Neutrophil (primary cell): ENCODE data around the gene PLAU.

Experiments used
- H3K27ac ChIP-seq: fragments of 200-600 bp; sonication (generic); 2 replicates; pipeline ENCODE4 v1.5.1; 2016; ENCODE audit warnings: mild to moderate bottlenecking, moderate library complexity
- H3K27me3 ChIP-seq: fragments of 200-600 bp; sonication (generic); 2 replicates; pipeline ENCODE4 v1.6.0; 2016; ENCODE audit warnings: mild to moderate bottlenecking
- H3K36me3 ChIP-seq: fragments of 200-600 bp; sonication (generic); 2 replicates; pipeline ENCODE4 v1.5.1; 2017
- H3K4me1 ChIP-seq, 2 experiments: fragments of 200-600 bp in 1 of 2; sonication (generic) in 1 of 2; 1 replicate in 1 of 2; 2 replicates in 1 of 2; pipeline versions ENCODE4 v1.5.1 to v1.6.1; 2013 to 2016; ENCODE audit warnings: low read depth in 1 of 2, low read length in 1 of 2, mild to moderate bottlenecking in 1 of 2, moderate library complexity in 1 of 2; ENCODE audit not compliant: control insufficient read depth in 1 of 2, insufficient read depth in 1 of 2
- H3K4me3 ChIP-seq, 2 experiments: fragments of 200-600 bp in 1 of 2; sonication (generic) in 1 of 2; 1 replicate in 1 of 2; 2 replicates in 1 of 2; pipeline ENCODE4 v1.5.1; 2013 to 2016; ENCODE audit warnings: low read depth in 1 of 2, low read length in 1 of 2, mild to moderate bottlenecking in 1 of 2, moderate library complexity in 1 of 2
- H3K9me3 ChIP-seq: fragments of 200-600 bp; sonication (generic); 2 replicates; pipeline ENCODE4 v1.5.1; 2016
- CTCF ChIP-seq: fragments of 200-600 bp; sonication (generic); IDR thresholded peaks from 2 replicates; pipeline ENCODE4 v1.5.1; 2016; ENCODE audit warnings: antibody characterized with exemption

The PLAU gene

DNA sequence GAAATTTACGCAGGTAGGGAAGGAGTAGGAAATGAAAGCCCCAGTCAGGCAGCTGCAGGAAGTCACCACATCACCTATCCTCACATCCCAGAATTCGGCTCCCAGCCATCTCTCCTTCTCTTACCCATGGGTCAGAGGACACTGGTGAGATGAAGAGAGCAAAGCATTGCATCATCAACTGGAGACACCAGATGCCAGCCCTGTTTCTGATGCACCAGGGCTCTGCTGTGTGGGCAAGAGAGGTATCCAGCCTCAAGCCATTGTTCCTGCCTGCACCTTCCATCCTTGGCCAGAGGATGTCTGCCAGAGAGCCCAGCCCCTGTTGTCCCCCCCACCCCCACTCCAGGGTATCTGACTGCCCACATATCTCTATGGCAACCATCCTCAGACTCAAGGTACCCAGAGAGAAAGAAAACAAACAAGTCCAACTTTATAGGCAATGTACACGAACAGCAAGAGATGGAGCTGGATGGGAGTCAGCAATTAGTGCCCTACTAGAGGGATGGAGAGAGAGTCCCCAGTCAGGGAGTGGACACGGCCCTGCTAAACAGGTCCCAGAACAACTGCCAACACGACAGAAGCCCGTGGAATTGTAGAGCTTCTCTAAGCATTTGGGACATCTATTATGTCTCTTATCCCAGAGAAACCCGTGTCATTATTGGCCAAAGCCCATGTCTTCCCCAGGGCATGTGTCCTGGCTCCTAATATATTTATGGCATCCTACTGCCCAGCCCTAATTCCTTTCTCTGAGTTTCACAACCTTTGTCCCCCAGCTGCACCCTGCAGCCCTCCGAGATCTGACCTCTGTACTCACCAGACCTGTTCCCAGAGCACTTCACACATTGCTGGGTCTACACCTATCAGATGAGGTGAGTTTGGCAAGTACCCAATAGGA lies 39.4 kb upstream of the PLAU start:
- peak overlapping the region; percentile 99 for H3K27ac ChIP-seq
- peaks cover 76 to 81% of the 10 kb centered on the region in 2 experiments for H3K4me1 ChIP-seq

GRCh38 chr10:73872190-73872710 lies 38.7 kb upstream of the PLAU start:
- H3K36me3 ChIP-seq, result peaks cover 47% of the 10 kb centered on the region
- H3K4me3 ChIP-seq, result peak overlapping the region; percentile 75 to 83

More for the DNA sequence above, 39.4 kb upstream of the PLAU start:
- H3K27me3 ChIP-seq, result no peaks in the 10 kb centered on the region
- H3K9me3 ChIP-seq, result no peaks in the 10 kb centered on the region
- H3K36me3 ChIP-seq, result peaks cover 47% of the 10 kb centered on the region
- peak overlapping the region; percentile 3 to 75 for H3K4me3 ChIP-seq
- TF ChIP-seq CTCF, result no peak

DNA sequence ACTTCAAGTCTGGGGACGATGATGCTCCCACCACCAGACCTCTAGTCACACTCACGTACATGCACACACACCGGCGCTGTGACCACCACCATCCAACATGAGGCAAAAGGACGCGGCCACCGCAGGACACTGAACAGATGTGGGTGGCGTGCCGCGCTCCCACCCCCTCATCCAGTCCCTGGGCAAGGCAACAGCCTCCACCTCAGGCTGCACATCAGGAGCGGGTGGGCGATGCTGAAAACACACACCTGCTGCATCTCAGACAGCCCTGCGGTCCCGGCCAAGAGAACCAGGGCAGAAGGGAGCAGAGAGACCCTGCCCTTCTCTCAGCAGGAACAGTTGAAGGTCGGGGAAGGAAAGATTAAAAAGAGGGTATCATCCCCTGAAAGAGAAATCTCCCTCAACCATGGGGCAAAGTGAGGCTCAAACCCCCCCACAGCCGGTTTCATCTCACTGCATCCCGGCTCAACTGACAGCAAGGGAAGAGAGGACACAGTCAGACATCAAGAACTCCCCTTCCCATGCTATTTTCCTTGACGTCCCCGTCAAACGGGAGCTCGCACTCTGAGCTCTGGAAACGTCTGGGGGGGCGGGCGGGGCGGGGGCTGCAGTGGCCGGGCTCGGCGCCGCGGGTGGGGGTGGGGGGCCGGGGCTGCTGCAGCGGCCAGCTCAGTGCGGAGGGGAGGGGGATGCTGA lies 37.6 kb upstream of the PLAU start:
- H3K36me3 ChIP-seq, result peaks cover 42% of the 10 kb centered on the region
- peak overlapping the region; percentile 99 for H3K27ac ChIP-seq
- no peak for TF ChIP-seq CTCF
- peaks cover 59 to 64% of the 10 kb centered on the region in 2 experiments for H3K4me1 ChIP-seq
- no peaks in the 10 kb centered on the region for H3K9me3 ChIP-seq
- H3K4me3 ChIP-seq, result peak overlapping the region; percentile 75 to 83
- H3K27me3 ChIP-seq, result no peaks in the 10 kb centered on the region

More at GRCh38 chr10:73872190-73872710, 38.7 kb upstream of the PLAU start:
- Histone ChIP-seq H3K27me3 (no peaks in the 10 kb centered on the region), H3K9me3 (no peaks in the 10 kb centered on the region), H3K4me1 (peaks cover 69 to 74% of the 10 kb centered on the region in 2 experiments), H3K27ac (peak overlapping the region; percentile 99)
- TF ChIP-seq CTCF, result no peak

- H3K4me1 ChIP-seq, result peaks cover 53 to 58% of the 10 kb centered on the region in 2 experiments
- no peaks in the 10 kb centered on the region for H3K27me3 ChIP-seq
- peak overlapping the region; percentile 99 for H3K27ac ChIP-seq
Measured at GRCh38 chr10:73873838-73874215, 37.1 kb upstream of the PLAU start.

More at GRCh38 chr10:73873838-73874215, 37.1 kb upstream of the PLAU start:
- no peaks in the 10 kb centered on the region for H3K9me3 ChIP-seq
- H3K4me3 ChIP-seq, result peak overlapping the region; percentile 75 to 83
- H3K36me3 ChIP-seq, result peaks cover 37% of the 10 kb centered on the region
- TF ChIP-seq CTCF, result no peak
